Colon (tissue), 2 donors: Measurements from ENCODE around the gene ATP6AP1.

Source experiments
- FAIRE-seq: peaks from 2 replicates; lab custom pipeline; 2012; peaks lifted over from hg19 to GRCh38; lab: Jason Lieb, UNC
- donor health status: control.
- donor health status: control.

ATP6AP1 gene

GRCh38 chrX:154430916-154431315, 2.4 kb downstream of the ATP6AP1 start:
- no peak for FAIRE-seq

DNA sequence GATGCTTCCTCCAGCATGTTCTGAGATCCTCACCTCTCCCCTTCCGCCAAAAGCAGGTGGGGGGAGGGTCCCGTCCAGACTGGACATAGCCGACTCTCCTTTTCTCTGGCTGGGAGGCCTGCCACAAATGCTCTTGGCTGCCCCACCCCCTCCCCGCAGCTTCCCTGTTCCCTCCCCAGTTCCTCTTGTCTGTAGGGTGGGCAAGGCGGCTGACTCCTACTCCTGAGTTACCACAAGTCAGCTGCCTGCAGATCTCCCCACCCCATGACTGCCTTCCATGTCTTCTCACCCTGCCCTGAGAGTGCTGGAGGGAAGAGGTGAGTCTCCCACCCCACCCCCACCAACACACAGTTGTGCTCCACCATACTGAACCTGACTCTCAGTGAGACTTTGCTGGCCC, 2.9 kb downstream of the ATP6AP1 start:
- no peak for FAIRE-seq

DNA sequence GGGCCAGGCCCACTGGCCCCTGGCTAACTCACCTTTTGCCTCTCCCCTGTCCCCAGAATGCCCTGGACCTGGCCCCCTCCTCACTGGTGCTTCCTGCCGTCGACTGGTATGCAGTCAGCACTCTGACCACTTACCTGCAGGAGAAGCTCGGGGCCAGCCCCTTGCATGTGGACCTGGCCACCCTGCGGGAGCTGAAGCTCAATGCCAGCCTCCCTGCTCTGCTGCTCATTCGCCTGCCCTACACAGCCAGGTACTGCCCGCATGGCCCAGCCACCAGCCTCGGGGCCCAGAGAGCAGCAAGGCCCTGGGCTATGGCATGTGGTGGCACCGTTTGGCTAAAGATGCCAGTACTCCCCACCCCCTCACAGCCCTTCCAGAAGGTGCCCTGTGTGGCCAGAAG, 3.7 kb downstream of the ATP6AP1 start:
- no peak for FAIRE-seq

- FAIRE-seq, result no peak
Observed at GRCh38 chrX:154433605-154434004, 5.1 kb downstream of the ATP6AP1 start.

DNA sequence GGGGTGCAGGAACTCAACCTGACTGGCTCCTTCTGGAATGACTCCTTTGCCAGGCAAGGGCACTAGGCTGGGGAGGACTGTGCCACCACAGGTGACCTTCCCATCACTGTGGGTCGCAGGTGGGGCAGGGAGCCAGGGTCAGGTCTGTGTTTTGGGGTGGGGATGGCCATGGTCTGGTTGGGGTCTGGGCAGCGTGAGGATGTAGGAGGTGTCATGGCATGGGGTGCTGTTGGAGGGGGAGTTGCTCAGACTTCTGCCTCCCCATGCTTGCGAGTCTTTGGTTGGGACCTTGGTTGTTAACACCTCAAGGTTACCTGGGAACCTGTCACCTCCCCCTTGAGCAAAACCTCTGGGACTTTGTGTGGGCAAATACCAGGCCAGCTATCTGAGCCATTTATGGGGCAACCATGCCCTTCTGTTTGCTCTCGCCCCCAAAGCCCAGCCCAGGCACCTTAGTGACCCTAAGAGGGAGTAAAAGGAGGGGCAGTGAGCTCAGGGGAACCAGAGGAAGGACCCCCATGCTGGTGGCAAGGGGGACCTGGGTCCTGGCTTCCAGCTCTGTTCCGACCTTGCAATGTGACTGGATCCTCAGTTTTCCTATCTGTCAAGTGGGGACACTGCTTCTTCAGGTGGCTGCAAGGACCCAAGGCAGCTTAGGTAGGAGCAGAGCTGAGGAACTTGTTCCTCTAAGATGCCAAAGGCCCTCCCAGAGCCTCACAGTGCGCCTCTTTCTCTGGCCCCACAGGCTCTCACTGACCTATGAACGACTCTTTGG, 6.1 kb downstream of the ATP6AP1 start:
- FAIRE-seq, result no peak

- FAIRE-seq, result no peak
Observed at GRCh38 chrX:154435171-154435733, 6.8 kb downstream of the ATP6AP1 start.

DNA sequence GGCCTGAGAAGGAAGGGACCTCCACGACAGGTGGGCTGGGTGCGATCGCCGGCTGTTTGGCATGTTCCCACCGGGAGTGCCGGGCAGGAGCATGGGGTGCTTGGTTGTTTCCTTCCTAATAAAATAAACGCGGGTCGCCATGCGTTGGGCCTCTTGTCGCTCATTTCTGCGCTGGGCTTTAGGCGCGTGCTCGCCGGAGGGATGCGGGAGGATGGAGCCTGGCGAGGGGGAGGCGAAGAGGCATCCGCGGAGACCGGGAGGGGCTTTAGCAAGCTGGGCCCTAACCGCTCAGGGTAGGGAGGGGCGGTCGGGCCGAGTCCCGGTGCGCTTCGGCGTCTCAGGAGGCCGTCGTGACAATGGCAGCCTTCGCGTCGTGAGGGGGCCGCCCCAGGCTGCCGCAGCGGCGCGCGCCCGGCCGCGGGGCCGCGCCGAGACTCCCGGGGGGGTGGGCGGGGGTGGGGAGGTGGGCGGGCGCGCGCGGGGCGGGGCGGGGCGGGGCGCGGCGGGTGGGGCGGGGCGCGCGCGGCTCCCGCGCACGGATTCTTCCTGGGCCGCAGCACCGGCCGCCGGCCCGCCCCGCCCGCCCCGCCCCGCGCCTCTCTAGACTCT, 8.0 kb downstream of the ATP6AP1 start:
- no peak for FAIRE-seq

DNA sequence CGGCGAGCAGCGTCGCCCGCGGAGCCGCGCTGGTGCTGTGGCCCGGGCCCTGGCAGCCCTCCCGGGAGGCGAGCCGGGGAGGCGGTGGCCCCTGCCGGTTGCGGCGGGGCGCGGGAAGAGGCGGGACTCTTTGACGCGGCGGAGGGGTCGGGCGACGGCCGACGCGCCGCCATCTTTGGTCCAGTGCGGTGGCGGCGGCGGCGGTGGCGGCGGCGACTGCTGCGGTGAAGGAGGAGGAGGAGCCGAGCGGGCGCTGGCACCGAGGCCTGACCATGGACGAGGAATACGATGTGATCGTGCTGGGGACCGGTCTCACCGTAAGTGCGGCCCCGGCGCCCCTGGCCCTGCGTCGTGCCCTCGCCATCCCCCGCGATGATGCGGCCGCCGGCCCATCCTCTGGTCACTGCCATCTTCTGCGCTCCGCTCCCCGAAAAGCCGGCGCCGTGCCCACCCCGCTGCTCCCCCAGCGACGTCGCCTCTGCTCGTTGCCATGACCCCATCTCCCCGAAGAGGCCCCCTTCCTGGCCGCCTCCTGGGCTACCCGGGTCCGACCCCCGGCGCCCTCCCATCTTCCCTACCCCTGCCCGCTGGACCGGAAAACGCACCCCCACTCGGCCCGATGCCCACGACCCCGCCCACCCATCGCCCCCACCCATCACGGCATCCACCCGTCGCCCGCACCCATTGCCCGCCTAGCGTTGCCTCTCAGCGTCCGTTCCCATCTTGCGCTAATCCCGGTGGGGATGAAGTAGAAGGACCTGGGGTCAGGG, 8.7 kb downstream of the ATP6AP1 start, which contains the start of gene GDI1:
Gene GDI1 (plus strand): TSS at position 172 of the 770 bp plus-strand sequence. CDS start 101 bp downstream, at position 273.
- FAIRE-seq, result no peak

GRCh38 chrX:154437971-154438893, 9.8 kb downstream of the ATP6AP1 start:
- no peak for FAIRE-seq

- FAIRE-seq, result no peak
Observed at GRCh38 chrX:154439841-154440240, 11.4 kb downstream of the ATP6AP1 start.

- FAIRE-seq, result no peak
Observed at GRCh38 chrX:154440623-154441357, 12.3 kb downstream of the ATP6AP1 start.

DNA sequence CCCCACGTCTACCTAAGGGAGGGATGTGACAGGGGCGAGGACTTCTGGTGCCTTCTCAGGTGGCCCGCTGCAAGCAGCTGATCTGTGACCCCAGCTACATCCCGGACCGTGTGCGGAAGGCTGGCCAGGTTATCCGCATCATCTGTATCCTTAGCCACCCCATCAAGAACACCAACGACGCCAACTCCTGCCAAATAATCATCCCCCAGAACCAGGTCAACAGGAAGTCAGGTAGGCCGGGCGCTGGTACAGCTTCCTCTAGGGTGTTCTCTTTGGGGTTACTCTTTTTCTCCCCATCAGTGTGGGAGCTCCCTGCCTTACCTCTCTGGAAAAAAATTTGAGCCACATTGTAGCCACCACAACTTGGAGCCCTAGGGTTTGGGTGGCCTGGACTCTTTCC, 13.1 kb downstream of the ATP6AP1 start:
- FAIRE-seq, result no peak

GRCh38 chrX:154441984-154442707, 13.7 kb downstream of the ATP6AP1 start:
- no peak for FAIRE-seq

- no peak for FAIRE-seq
Observed at GRCh38 chrX:154443479-154443910, 15.0 kb downstream of the ATP6AP1 start.

GRCh38 chrX:154443992-154444754, 15.7 kb downstream of the ATP6AP1 start, which contains the start of gene FAM50A:
TSS of gene FAM50A (plus strand) at chrX:154444141. CDS start at chrX:154444236, 95 bp downstream.
- no peak for FAIRE-seq

- FAIRE-seq, result no peak
Observed at GRCh38 chrX:154444755-154445246, 16.3 kb downstream of the ATP6AP1 start.

DNA sequence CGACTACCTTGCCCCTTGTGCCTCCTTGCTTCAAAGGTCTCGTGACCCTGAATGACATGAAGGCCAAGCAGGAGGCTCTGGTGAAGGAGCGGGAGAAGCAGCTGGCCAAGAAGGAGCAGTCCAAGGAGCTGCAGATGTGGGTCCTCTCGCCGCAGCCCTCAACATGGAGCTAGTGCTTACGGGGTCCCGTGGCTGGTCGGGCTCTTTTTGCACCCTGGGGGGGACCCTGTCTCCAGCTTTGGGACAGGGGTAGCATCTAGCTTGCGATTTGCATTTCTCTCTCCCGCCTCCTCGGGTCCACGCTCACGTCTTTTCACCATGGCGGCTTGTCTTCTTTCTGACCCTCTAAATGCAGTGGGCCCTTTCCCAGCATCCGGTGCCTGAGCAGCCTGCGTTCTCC, 17.3 kb downstream of the ATP6AP1 start:
- no peak for FAIRE-seq

DNA sequence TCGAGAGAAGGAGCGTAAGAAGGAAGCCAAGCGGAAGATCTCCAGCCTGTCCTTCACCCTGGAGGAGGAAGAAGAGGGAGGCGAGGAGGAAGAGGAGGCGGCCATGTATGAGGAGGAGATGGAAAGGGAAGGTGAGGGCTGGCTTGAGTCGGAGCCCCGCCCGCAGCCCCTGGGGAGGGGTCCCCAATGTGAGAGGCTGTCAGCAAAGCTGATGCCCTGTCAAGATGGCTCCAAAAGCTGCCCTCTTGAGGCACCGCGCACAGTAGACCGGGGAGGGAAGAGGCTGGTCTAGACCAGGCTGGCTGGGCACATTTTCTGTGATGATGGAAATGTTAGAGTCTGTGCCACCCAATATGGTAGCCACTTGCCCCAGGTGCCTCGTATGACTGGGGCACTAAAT, 18.0 kb downstream of the ATP6AP1 start:
- no peak for FAIRE-seq

GRCh38 chrX:154448484-154448883, 20.0 kb downstream of the ATP6AP1 start:
- no peak for FAIRE-seq
